GM23338 (cell line): ENCODE measurements around the gene FAM162A. TPM values are rescaled to one million over a fixed set of nuclear protein-coding genes. Genes with fewer than 3 reads are reported as not detected.

Source experiments
- ATAC-seq: fragments of 200-7000 bp; cut with Tn5 transposase; 3 replicates; pipeline ENCODE4 v1.9.1; 2020
- DNase-seq: peaks from one replicate; pipeline ENCODE4 v3.0.0-alpha.2; 2015; ENCODE audit warnings: low spot score
- H2AFZ ChIP-seq: fragments of 200-600 bp; sonication (generic); 2 replicates; pipeline ENCODE4 v1.8.0; 2016; ENCODE audit warnings: antibody characterized with exemption, mild to moderate bottlenecking, moderate library complexity
- H3F3A ChIP-seq: fragments of 200-600 bp; sonication (generic); replicated peaks from 2 replicates; pipeline ENCODE4 v1.8.0; 2017; ENCODE audit warnings: antibody characterized with exemption, mixed run types, low read depth
- H3K27ac ChIP-seq: fragments of 200-600 bp; sonication (generic); 2 replicates; pipeline ENCODE4 v1.6.1; 2016; ENCODE audit warnings: low read depth
- H3K27me3 ChIP-seq: fragments of 200-600 bp; sonication (generic); 2 replicates; pipeline ENCODE4 v1.8.0; 2016; ENCODE audit warnings: mild to moderate bottlenecking, mixed run types, moderate library complexity; ENCODE audit not compliant: insufficient read depth
- H3K36me3 ChIP-seq: fragments of 200-600 bp; sonication (generic); 2 replicates; pipeline ENCODE4 v1.8.0; 2016; ENCODE audit warnings: mild to moderate bottlenecking; ENCODE audit not compliant: insufficient read depth
- H3K4me1 ChIP-seq: fragments of 200-600 bp; sonication (generic); 2 replicates; pipeline ENCODE4 v1.8.0; 2016; ENCODE audit warnings: mild to moderate bottlenecking, moderate library complexity; ENCODE audit not compliant: insufficient read depth
- H3K4me2 ChIP-seq: fragments of 200-600 bp; sonication (generic); 2 replicates; pipeline ENCODE4 v1.7.1; 2017; ENCODE audit warnings: mixed run types
- H3K4me3 ChIP-seq: fragments of 200-600 bp; sonication (generic); 2 replicates; pipeline ENCODE4 v1.6.1; 2016; ENCODE audit warnings: mixed run types
- H3K79me2 ChIP-seq: fragments of 200-600 bp; sonication (generic); replicated peaks from 2 replicates; pipeline ENCODE4 v1.8.0; 2017; ENCODE audit warnings: mild to moderate bottlenecking; ENCODE audit not compliant: insufficient read depth
- H3K9me2 ChIP-seq: fragments of 200-600 bp; sonication (generic); 2 replicates; pipeline ENCODE4 v1.8.0; 2017; ENCODE audit not compliant: insufficient read depth
- H4K20me1 ChIP-seq: fragments of 200-600 bp; sonication (generic); replicated peaks from 2 replicates; pipeline ENCODE4 v1.8.0; 2017; ENCODE audit warnings: mild to moderate bottlenecking; ENCODE audit not compliant: insufficient read depth
- H3K27ac Mint-ChIP-seq: 2 replicates; pipeline ENCODE4 v1.8.0; 2020; ENCODE audit warnings: inconsistent platforms, mild to moderate bottlenecking, moderate library complexity, mixed read lengths
- H3K27me3 Mint-ChIP-seq: 3 replicates; pipeline ENCODE4 v1.8.0; 2022; ENCODE audit warnings: low read depth, mild to moderate bottlenecking, moderate library complexity, mixed read lengths, inconsistent platforms; ENCODE audit not compliant: insufficient read depth, poor library complexity
- H3K36me3 Mint-ChIP-seq: 3 replicates; pipeline ENCODE4 v1.8.0; 2021; ENCODE audit warnings: low read depth, mild to moderate bottlenecking, inconsistent platforms, moderate library complexity, mixed read lengths
- H3K4me1 Mint-ChIP-seq: 3 replicates; pipeline ENCODE4 v1.8.0; 2020; ENCODE audit warnings: mild to moderate bottlenecking, inconsistent platforms, mixed read lengths
- H3K4me3 Mint-ChIP-seq: 3 replicates; pipeline ENCODE4 v1.8.0; 2021; ENCODE audit warnings: moderate library complexity, mild to moderate bottlenecking, inconsistent platforms, mixed read lengths
- H3K9me3 Mint-ChIP-seq: 3 replicates; pipeline ENCODE4 v1.8.0; 2020; ENCODE audit warnings: moderate library complexity, mild to moderate bottlenecking, inconsistent platforms, mixed read lengths
- CREB1 ChIP-seq: fragments of 250-450 bp; sonication (Bioruptor Pico); IDR thresholded peaks from 2 replicates; pipeline ENCODE4 v1.5.0; 2020; ENCODE audit warnings: low read depth, mild to moderate bottlenecking, moderate library complexity
- CTCF ChIP-seq, 2 experiments: fragments of 200-600 bp in 1 of 2; sonication (generic) in 1 of 2; conservative IDR thresholded peaks; 2 replicates each; pipeline versions ENCODE4 v1.5.1 to v1.6.1; 2016 to 2017; ENCODE audit warnings: antibody characterized with exemption in 2 of 2, low read depth in 2 of 2, mild to moderate bottlenecking in 2 of 2, moderate library complexity in 1 of 2
- EZH2phosphoT487 ChIP-seq: fragments of 200-600 bp; sonication (generic); IDR thresholded peaks from one replicate; pipeline ENCODE4 v1.8.1; 2018; ENCODE audit warnings: antibody characterized with exemption; ENCODE audit not compliant: unreplicated experiment
- NANOG ChIP-seq: IDR thresholded peaks from 2 replicates; pipeline ENCODE4 v1.6.1; 2016; ENCODE audit warnings: antibody characterized with exemption, borderline replicate concordance
- POLR2AphosphoS5 ChIP-seq: IDR thresholded peaks from 2 replicates; pipeline ENCODE4 v1.6.1; 2016; ENCODE audit warnings: antibody characterized with exemption, low read depth
- REST ChIP-seq: IDR thresholded peaks from one replicate; pipeline ENCODE4 v1.6.1; 2018; ENCODE audit warnings: antibody characterized with exemption; ENCODE audit not compliant: unreplicated experiment
- STAT1 ChIP-seq: IDR thresholded peaks from one replicate; pipeline ENCODE4 v1.6.1; 2016; ENCODE audit warnings: antibody characterized with exemption; ENCODE audit not compliant: unreplicated experiment
- ZNF114 ChIP-seq: fragments of 250-450 bp; sonication (Bioruptor Pico); IDR thresholded peaks from 2 replicates; pipeline ENCODE4 v1.5.0; 2020; ENCODE audit warnings: mild to moderate bottlenecking, moderate library complexity
- ZNF331 ChIP-seq: fragments of 250-450 bp; sonication (Bioruptor Pico); IDR thresholded peaks from 2 replicates; pipeline ENCODE4 v1.5.0; 2020; ENCODE audit warnings: low read depth, mild to moderate bottlenecking, moderate library complexity
- ZNF462 ChIP-seq: fragments of 250-450 bp; sonication (Bioruptor Pico); IDR thresholded peaks from 2 replicates; pipeline ENCODE4 v1.5.0; 2020; ENCODE audit warnings: mild to moderate bottlenecking, moderate library complexity
- polyA plus RNA-seq: library from polyadenylated mRNA; unstranded; fragments of >200 nt; fragmentation: Nextera tagmentation; extraction: Ambion mirVana; gene quantifications from 2 replicates; pipeline ENCODE4 v1.2.1, GENCODE V29; 2016
- total RNA-seq: library from RNA; depleted of rRNA; stranded (reverse); fragments of >200 nt; shearing (Covaris generic); gene quantifications from 2 replicates; pipeline ENCODE4 v1.2.3, GENCODE V29; 2014

Gene FAM162A
- total and polyA plus RNA-seq, 2 experiments from 2014 or later = 35.9 to 234 TPM

GRCh38 chr3:122353893-122354401 is 30.0 kb upstream of the FAM162A start (continued):
- TF ChIP-seq STAT1 (no peak), ZNF331 (CRISPR knock-in tag) (no peak), REST (no peak), CREB1 (CRISPR knock-in tag) (no peak), ZNF114 (no peak), EZH2phosphoT487 (no peak), POLR2AphosphoS5 (no peak)

GRCh38 chr3:122355612-122356011 is 28.4 kb upstream of the FAM162A start:
- no peaks in the 10 kb centered on the region for H3F3A ChIP-seq
- Mint-ChIP-seq H3K36me3 (peaks cover 13% of the 10 kb centered on the region; the same call in 2 of the 3 replicates), H3K4me1 (no peaks in the 10 kb centered on the region), H3K9me3 (no peaks in the 10 kb centered on the region), H3K27me3 (peaks cover 5% of the 10 kb centered on the region), H3K27ac (no peak overlapping the region), H3K4me3 (no peak overlapping the region)
- no peak overlapping the region for H3K27ac ChIP-seq
- H3K4me1 ChIP-seq = no peaks in the 10 kb centered on the region
- no peaks in the 10 kb centered on the region for H3K79me2 ChIP-seq
- ATAC-seq (no peak), DNase-seq (no peak)
- no peaks in the 10 kb centered on the region for H3K9me2 ChIP-seq
- no peak overlapping the region for H3K4me2 ChIP-seq
- no peak overlapping the region for H2AFZ ChIP-seq
- no peaks in the 10 kb centered on the region for H4K20me1 ChIP-seq
- no peaks in the 10 kb centered on the region for H3K27me3 ChIP-seq
- no peak overlapping the region for H3K4me3 ChIP-seq
- H3K36me3 ChIP-seq = no peaks in the 10 kb centered on the region; the same call in 1 of the 2 replicates
- no peak for TF ChIP-seq CREB1 (CRISPR knock-in tag)
- TF ChIP-seq STAT1 = no peak
- TF ChIP-seq NANOG = no peak
- no peak for TF ChIP-seq ZNF462 (CRISPR knock-in tag)
- no peak for TF ChIP-seq ZNF114
- no peak for TF ChIP-seq CTCF (conservative IDR thresholded peaks at IDR 0.05; ENCODE audit: low read depth in 2 of 2)
- no peak for TF ChIP-seq EZH2phosphoT487
- TF ChIP-seq POLR2AphosphoS5 = no peak
